H9 (cell line): ENCODE data around the gene AHNAK. TPM values are rescaled to one million over a fixed set of nuclear protein-coding genes. Genes with fewer than 3 reads are reported as not detected.

Experiments
- DNase-seq: peaks from one replicate; pipeline ENCODE4 v3.0.0-alpha.2; 2017
- H2AFZ ChIP-seq: one replicate; pipeline ENCODE4 v1.6.1; 2013; ENCODE audit warnings: mild to moderate bottlenecking, low read length, control low read depth, moderate library complexity
- H2AK5ac ChIP-seq: 2 replicates; pipeline ENCODE4 v1.6.1; 2013; ENCODE audit warnings: low read length, control low read depth, mixed read lengths; ENCODE audit not compliant: insufficient read length
- H2BK120ac ChIP-seq: one replicate; pipeline ENCODE4 v1.6.1; 2013; ENCODE audit warnings: low read depth, mild to moderate bottlenecking, low read length, control low read depth, inconsistent platforms; ENCODE audit not compliant: poor library complexity, severe bottlenecking
- H2BK12ac ChIP-seq: 2 replicates; pipeline ENCODE4 v1.6.1; 2013; ENCODE audit warnings: low read length, control low read depth, mixed read lengths, low read depth; ENCODE audit not compliant: insufficient read length
- H2BK15ac ChIP-seq: 2 replicates; pipeline ENCODE4 v1.6.1; 2013; ENCODE audit warnings: low read depth, low read length, control low read depth
- H2BK20ac ChIP-seq: one replicate; pipeline ENCODE4 v1.6.1; 2013; ENCODE audit warnings: low read depth, mild to moderate bottlenecking, low read length, control low read depth, inconsistent platforms; ENCODE audit not compliant: poor library complexity, severe bottlenecking
- H2BK5ac ChIP-seq: 2 replicates; pipeline ENCODE4 v1.6.1; 2013; ENCODE audit warnings: low read length, control low read depth, mixed read lengths; ENCODE audit not compliant: insufficient read length
- H3K14ac ChIP-seq: 2 replicates; pipeline ENCODE4 v1.6.1; 2013; ENCODE audit warnings: low read length, control low read depth; ENCODE audit not compliant: insufficient read depth
- H3K18ac ChIP-seq: 2 replicates; pipeline ENCODE4 v1.6.1; 2013; ENCODE audit warnings: low read depth, mild to moderate bottlenecking, mixed read lengths, low read length, control low read depth; ENCODE audit not compliant: insufficient read length
- H3K23ac ChIP-seq: 2 replicates; pipeline ENCODE4 v1.6.1; 2013; ENCODE audit warnings: low read length, control low read depth, mixed read lengths, low read depth; ENCODE audit not compliant: insufficient read length
- H3K23me2 ChIP-seq: 2 replicates; pipeline ENCODE4 v1.6.1; 2013; ENCODE audit warnings: low read depth, mild to moderate bottlenecking, mixed read lengths, low read length, control low read depth; ENCODE audit not compliant: insufficient read length, poor library complexity, severe bottlenecking
- H3K27ac ChIP-seq: 2 replicates; pipeline ENCODE4 v1.5.1; 2013; ENCODE audit warnings: low read length, control low read depth, mixed read lengths, low read depth; ENCODE audit not compliant: insufficient read length
- H3K27me3 ChIP-seq: 2 replicates; pipeline ENCODE4 v1.6.1; 2013; ENCODE audit warnings: low read length, control low read depth, inconsistent platforms; ENCODE audit not compliant: insufficient read depth
- H3K4ac ChIP-seq: 2 replicates; pipeline ENCODE4 v1.6.1; 2013; ENCODE audit warnings: low read depth, mild to moderate bottlenecking, control low read depth, inconsistent platforms, low read length, moderate library complexity
- H3K4me1 ChIP-seq: 2 replicates; pipeline ENCODE4 v1.6.1; 2013; ENCODE audit warnings: low read length, control low read depth, inconsistent platforms; ENCODE audit not compliant: insufficient read depth
- H3K4me2 ChIP-seq: 2 replicates; pipeline ENCODE4 v1.6.1; 2013; ENCODE audit warnings: low read length, control low read depth, mixed read lengths; ENCODE audit not compliant: insufficient read length, insufficient read depth
- H3K56ac ChIP-seq: 2 replicates; pipeline ENCODE4 v1.6.1; 2013; ENCODE audit warnings: low read depth, mild to moderate bottlenecking, mixed read lengths, low read length, control low read depth; ENCODE audit not compliant: insufficient read length
- H3K79me1 ChIP-seq: 2 replicates; pipeline ENCODE4 v1.6.1; 2013; ENCODE audit warnings: low read depth, mild to moderate bottlenecking, moderate library complexity, low read length, control low read depth, inconsistent platforms; ENCODE audit not compliant: insufficient read depth, poor library complexity, severe bottlenecking
- H3K79me2 ChIP-seq: 2 replicates; pipeline ENCODE4 v1.6.1; 2013; ENCODE audit warnings: low read length, control low read depth, inconsistent platforms; ENCODE audit not compliant: insufficient read depth
- H3K9ac ChIP-seq: 2 replicates; pipeline ENCODE4 v1.6.1; 2013; ENCODE audit warnings: low read length, control low read depth, mixed read lengths; ENCODE audit not compliant: insufficient read length; ENCODE audit errors: extremely low read depth
- H3K9me3 ChIP-seq: one replicate; pipeline ENCODE4 v1.6.1; 2013; ENCODE audit warnings: low read depth, low read length, inconsistent platforms; ENCODE audit not compliant: control insufficient read depth
- H3T11ph ChIP-seq: one replicate; pipeline ENCODE4 v1.6.1; 2013; ENCODE audit warnings: mild to moderate bottlenecking, low read length, control low read depth, inconsistent platforms
- H4K20me1 ChIP-seq: one replicate; pipeline ENCODE4 v1.6.1; 2013; ENCODE audit not compliant: control insufficient read depth, insufficient read length, insufficient read depth
- H4K5ac ChIP-seq: 2 replicates; pipeline ENCODE4 v1.6.1; 2013; ENCODE audit warnings: low read depth, mild to moderate bottlenecking, mixed read lengths, low read length, control low read depth; ENCODE audit not compliant: insufficient read length
- H4K8ac ChIP-seq: replicated peaks from 2 replicates; pipeline ENCODE4 v1.6.1; 2013; ENCODE audit warnings: low read length, control low read depth, mixed read lengths, low read depth; ENCODE audit not compliant: insufficient read length
- H4K91ac ChIP-seq: 2 replicates; pipeline ENCODE4 v1.6.1; 2013; ENCODE audit warnings: low read depth, mild to moderate bottlenecking, moderate library complexity, mixed read lengths, low read length, control low read depth; ENCODE audit not compliant: insufficient read length
- H3K27ac Mint-ChIP-seq, 3 experiments: 2 replicates in 2 of 3; 3 replicates in 1 of 3; pipeline ENCODE4 v1.8.0; 2020 to 2021; ENCODE audit warnings: mixed read lengths in 3 of 3, mild to moderate bottlenecking in 1 of 3, moderate library complexity in 1 of 3
- H3K27me3 Mint-ChIP-seq: 2 replicates; pipeline ENCODE4 v1.8.0; 2021; ENCODE audit warnings: low read depth, mild to moderate bottlenecking, moderate library complexity, mixed read lengths
- H3K36me3 Mint-ChIP-seq, 3 experiments: 2 replicates in 2 of 3; 3 replicates in 1 of 3; pipeline ENCODE4 v1.8.0; 2020 to 2021; ENCODE audit warnings: low read depth in 3 of 3, mixed read lengths in 3 of 3; ENCODE audit not compliant: insufficient read depth in 1 of 3
- H3K4me1 Mint-ChIP-seq, 2 experiments: 2 replicates each; pipeline ENCODE4 v1.8.0; 2020; ENCODE audit warnings: mixed read lengths in 2 of 2
- H3K4me3 Mint-ChIP-seq, 2 experiments: 2 replicates in 1 of 2; 3 replicates in 1 of 2; pipeline ENCODE4 v1.8.0; 2020 to 2021; ENCODE audit warnings: mild to moderate bottlenecking in 2 of 2, mixed read lengths in 2 of 2, moderate library complexity in 1 of 2
- H3K9me3 Mint-ChIP-seq, 2 experiments: 2 replicates in 1 of 2; 3 replicates in 1 of 2; pipeline ENCODE4 v1.8.0; 2020; ENCODE audit warnings: mild to moderate bottlenecking in 2 of 2, mixed read lengths in 2 of 2, moderate library complexity in 1 of 2
- WGBS: extraction: QIAGEN DNeasy Blood & Tissue Kit; methylation state at CpG from one replicate; pipeline ENCODE4 v1.1.7; 2013; ENCODE audit warnings: missing lambda C conversion rate, low lambda C conversion rate, mixed read lengths; ENCODE audit not compliant: insufficient read length; ENCODE audit errors: extremely low coverage; 5-methylcytosine and 5-hydroxymethylcytosine counted together
- total RNA-seq: library from RNA; stranded (reverse); gene quantifications from 2 replicates; pipeline ENCODE4 v1.2.1, GENCODE V29; 2021
- TF ChIP-seq, protein P1 (sequence below): fragments of 200-600 bp; sonication (generic); conservative IDR thresholded peaks from 3 replicates; pipeline ENCODE4 v1.8.0; 2021; ENCODE audit warnings: antibody characterized with exemption, mild to moderate bottlenecking

The AHNAK gene
- total RNA-seq, 1 experiment from 2014 or later = 15.2 TPM

DNA sequence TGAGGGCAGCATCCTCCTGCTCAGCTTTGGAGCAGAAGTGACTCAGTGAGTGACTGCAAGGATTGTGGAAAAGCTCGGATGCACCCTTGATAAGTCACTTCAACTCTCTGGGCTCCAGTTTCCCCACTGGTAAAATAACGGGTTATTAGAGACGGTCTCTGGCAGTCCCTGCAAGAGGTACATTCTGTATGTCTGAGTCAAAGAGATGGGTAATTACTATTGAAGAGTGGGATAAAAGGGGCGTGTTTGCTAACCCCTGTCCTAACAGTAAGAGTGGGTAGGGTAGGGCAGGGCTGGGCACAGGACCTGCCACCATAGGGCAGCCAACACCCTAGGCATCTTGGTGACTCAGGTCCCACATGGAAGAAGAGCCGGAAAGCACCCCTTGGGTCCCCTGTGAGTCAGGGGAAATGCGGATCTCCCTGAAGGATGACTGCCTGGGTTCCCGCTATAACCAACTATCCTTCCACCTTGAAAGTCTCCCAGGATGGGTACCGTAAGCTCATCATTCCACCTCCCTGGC, 7.3 kb upstream of the AHNAK start:
- Histone ChIP-seq H2AK5ac (no peak overlapping the region), H3K18ac (peak overlapping the region; percentile 54), H2BK15ac (no peak overlapping the region), H2BK120ac (no peak overlapping the region), H3K27me3 (peaks cover 3% of the 10 kb centered on the region; the same call in 1 of the 2 replicates), H3K56ac (no peak overlapping the region), H3K4me1 (peaks cover 22% of the 10 kb centered on the region; the same call in 1 of the 2 replicates), H4K20me1 (peaks cover 2% of the 10 kb centered on the region), H3K23ac (no peak overlapping the region), H2BK12ac (no peak overlapping the region), H4K91ac (no peak overlapping the region), H3K9me3 (no peaks in the 10 kb centered on the region), H3K79me1 (no peaks in the 10 kb centered on the region), H3K4ac (no peak overlapping the region), H4K8ac (no peak overlapping the region), H2AFZ (no peak overlapping the region), H2BK20ac (no peak overlapping the region), H3K4me2 (peak overlapping the region; percentile 44), H3K79me2 (no peaks in the 10 kb centered on the region), H4K5ac (no peak overlapping the region), H3K23me2 (no peaks in the 10 kb centered on the region), H3K27ac (no peak overlapping the region), H3K9ac (no peak overlapping the region), H3T11ph (no peak overlapping the region), H2BK5ac (no peak overlapping the region), H3K14ac (peak overlapping the region; percentile 55)
- TF ChIP-seq, protein P1, sequence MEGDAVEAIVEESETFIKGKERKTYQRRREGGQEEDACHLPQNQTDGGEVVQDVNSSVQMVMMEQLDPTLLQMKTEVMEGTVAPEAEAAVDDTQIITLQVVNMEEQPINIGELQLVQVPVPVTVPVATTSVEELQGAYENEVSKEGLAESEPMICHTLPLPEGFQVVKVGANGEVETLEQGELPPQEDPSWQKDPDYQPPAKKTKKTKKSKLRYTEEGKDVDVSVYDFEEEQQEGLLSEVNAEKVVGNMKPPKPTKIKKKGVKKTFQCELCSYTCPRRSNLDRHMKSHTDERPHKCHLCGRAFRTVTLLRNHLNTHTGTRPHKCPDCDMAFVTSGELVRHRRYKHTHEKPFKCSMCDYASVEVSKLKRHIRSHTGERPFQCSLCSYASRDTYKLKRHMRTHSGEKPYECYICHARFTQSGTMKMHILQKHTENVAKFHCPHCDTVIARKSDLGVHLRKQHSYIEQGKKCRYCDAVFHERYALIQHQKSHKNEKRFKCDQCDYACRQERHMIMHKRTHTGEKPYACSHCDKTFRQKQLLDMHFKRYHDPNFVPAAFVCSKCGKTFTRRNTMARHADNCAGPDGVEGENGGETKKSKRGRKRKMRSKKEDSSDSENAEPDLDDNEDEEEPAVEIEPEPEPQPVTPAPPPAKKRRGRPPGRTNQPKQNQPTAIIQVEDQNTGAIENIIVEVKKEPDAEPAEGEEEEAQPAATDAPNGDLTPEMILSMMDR = no peak
- H3K4me3 Mint-ChIP-seq = peak overlapping the region in 1 of 2 experiments; percentile 39; a peak in 1 of 5 replicates
- peaks cover 7 to 36% (median 27%) of the 10 kb centered on the region in 3 experiments for H3K36me3 Mint-ChIP-seq
- no peaks in the 10 kb centered on the region; a peak in 1 of 5 replicates for H3K9me3 Mint-ChIP-seq
- peaks cover 51 to 65% of the 10 kb centered on the region in 2 experiments for H3K4me1 Mint-ChIP-seq
- DNase-seq = no peak
- peak overlapping the region; percentile 71 to 95 (median 90); a peak in 3 of 7 replicates for H3K27ac Mint-ChIP-seq
- peaks cover 26% of the 10 kb centered on the region for H3K27me3 Mint-ChIP-seq
- WGBS = no CpG with 5 or more reads among the region's 8 CpGs
